SU-DHL-6 (cell line): Measurements from ENCODE around the gene PTPRK.

Experiments used
- H2AFZ ChIP-seq: fragments of 200-600 bp; sonication (generic); 2 replicates; pipeline ENCODE4 v1.6.1; 2014; ENCODE audit warnings: low read depth, mild to moderate bottlenecking, moderate library complexity, mixed read lengths, antibody characterized with exemption, low read length; ENCODE audit not compliant: severe bottlenecking
- H3F3A ChIP-seq: fragments of 200-600 bp; shearing (Covaris generic); 2 replicates; pipeline ENCODE4 v1.6.0; 2016; ENCODE audit warnings: antibody characterized with exemption, mild to moderate bottlenecking; ENCODE audit not compliant: insufficient read depth
- H3K27ac ChIP-seq: fragments of 200-600 bp; sonication (generic); 2 replicates; pipeline ENCODE4 v1.5.1; 2016; ENCODE audit warnings: low read depth, mild to moderate bottlenecking, low read length, moderate library complexity, mixed read lengths
- H3K27me3 ChIP-seq: fragments of 200-600 bp; sonication (generic), shearing (Covaris generic); 2 replicates; pipeline ENCODE4 v1.6.0; 2014; ENCODE audit warnings: mild to moderate bottlenecking, low read length
- H3K36me3 ChIP-seq: fragments of 200-600 bp; sonication (generic); 2 replicates; pipeline ENCODE4 v1.6.1; 2014; ENCODE audit warnings: mild to moderate bottlenecking, low read length, mixed read lengths
- H3K4me2 ChIP-seq: fragments of 300-600, 200-600 bp; shearing (Covaris generic), sonication (generic); 2 replicates; pipeline ENCODE4 v1.6.0; 2014; ENCODE audit warnings: low read length, low read depth, mild to moderate bottlenecking; ENCODE audit not compliant: poor library complexity, severe bottlenecking
- H3K4me3 ChIP-seq: fragments of 200-600 bp; sonication (generic); 2 replicates; pipeline ENCODE4 v1.5.1; 2014; ENCODE audit warnings: antibody characterized with exemption, low read length, mild to moderate bottlenecking, mixed read lengths; ENCODE audit not compliant: insufficient read depth, poor library complexity, severe bottlenecking
- H3K79me2 ChIP-seq: fragments of 200-600 bp; sonication (generic); 2 replicates; pipeline ENCODE4 v1.6.1; 2014; ENCODE audit warnings: mild to moderate bottlenecking, low read length, moderate library complexity; ENCODE audit not compliant: insufficient read depth
- H3K9ac ChIP-seq: fragments of 200-600 bp; sonication (generic); 2 replicates; pipeline ENCODE4 v1.7.0; 2014; ENCODE audit warnings: mild to moderate bottlenecking, low read length
- H3K9me2 ChIP-seq: fragments of 200-600 bp; sonication (generic); replicated peaks from 2 replicates; pipeline ENCODE4 v1.6.1; 2014; ENCODE audit warnings: low read length; ENCODE audit not compliant: insufficient read depth
- H3K9me3 ChIP-seq: fragments of 200-600 bp; sonication (generic); 2 replicates; pipeline ENCODE4 v1.6.1; 2014; ENCODE audit warnings: low read length, mixed read lengths; ENCODE audit not compliant: insufficient read depth
- H4K20me1 ChIP-seq: fragments of 200-600 bp; sonication (generic); 2 replicates; pipeline ENCODE4 v1.6.1; 2014; ENCODE audit warnings: low read depth, mild to moderate bottlenecking, antibody characterized with exemption, low read length, moderate library complexity, mixed read lengths
- EZH2phosphoT487 ChIP-seq: fragments of 200-600 bp; sonication (generic), shearing (Covaris generic); conservative IDR thresholded peaks from 2 replicates; pipeline ENCODE4 v1.6.1; 2018; ENCODE audit warnings: mild to moderate bottlenecking, antibody characterized with exemption, low read length, moderate library complexity, mixed read lengths
- TF ChIP-seq, protein P1 (sequence below): fragments of 200-600 bp; sonication (generic); IDR thresholded peaks from one replicate; pipeline ENCODE4 v1.5.1; 2017; ENCODE audit warnings: antibody characterized with exemption, mild to moderate bottlenecking, low read length, moderate library complexity; ENCODE audit not compliant: insufficient read depth, poor library complexity, severe bottlenecking

The PTPRK gene

GRCh38 chr6:128024046-128024445, 496.4 kb downstream of the PTPRK start:
- H2AFZ ChIP-seq, result no peak overlapping the region
- no peaks in the 10 kb centered on the region for H3K27me3 ChIP-seq
- TF ChIP-seq EZH2phosphoT487, result no peak
- TF ChIP-seq, protein P1, sequence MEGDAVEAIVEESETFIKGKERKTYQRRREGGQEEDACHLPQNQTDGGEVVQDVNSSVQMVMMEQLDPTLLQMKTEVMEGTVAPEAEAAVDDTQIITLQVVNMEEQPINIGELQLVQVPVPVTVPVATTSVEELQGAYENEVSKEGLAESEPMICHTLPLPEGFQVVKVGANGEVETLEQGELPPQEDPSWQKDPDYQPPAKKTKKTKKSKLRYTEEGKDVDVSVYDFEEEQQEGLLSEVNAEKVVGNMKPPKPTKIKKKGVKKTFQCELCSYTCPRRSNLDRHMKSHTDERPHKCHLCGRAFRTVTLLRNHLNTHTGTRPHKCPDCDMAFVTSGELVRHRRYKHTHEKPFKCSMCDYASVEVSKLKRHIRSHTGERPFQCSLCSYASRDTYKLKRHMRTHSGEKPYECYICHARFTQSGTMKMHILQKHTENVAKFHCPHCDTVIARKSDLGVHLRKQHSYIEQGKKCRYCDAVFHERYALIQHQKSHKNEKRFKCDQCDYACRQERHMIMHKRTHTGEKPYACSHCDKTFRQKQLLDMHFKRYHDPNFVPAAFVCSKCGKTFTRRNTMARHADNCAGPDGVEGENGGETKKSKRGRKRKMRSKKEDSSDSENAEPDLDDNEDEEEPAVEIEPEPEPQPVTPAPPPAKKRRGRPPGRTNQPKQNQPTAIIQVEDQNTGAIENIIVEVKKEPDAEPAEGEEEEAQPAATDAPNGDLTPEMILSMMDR, result no peak
- no peaks in the 10 kb centered on the region for H3K9me3 ChIP-seq
- no peaks in the 10 kb centered on the region for H3K36me3 ChIP-seq
- no peak overlapping the region for H3K4me3 ChIP-seq
- no peaks in the 10 kb centered on the region for H3K9me2 ChIP-seq
- H3K27ac ChIP-seq, result no peak overlapping the region
- H3K4me2 ChIP-seq, result no peak overlapping the region
- H3K9ac ChIP-seq, result no peak overlapping the region
- no peaks in the 10 kb centered on the region for H3K79me2 ChIP-seq
- H4K20me1 ChIP-seq, result no peaks in the 10 kb centered on the region
- H3F3A ChIP-seq, result no peaks in the 10 kb centered on the region

DNA sequence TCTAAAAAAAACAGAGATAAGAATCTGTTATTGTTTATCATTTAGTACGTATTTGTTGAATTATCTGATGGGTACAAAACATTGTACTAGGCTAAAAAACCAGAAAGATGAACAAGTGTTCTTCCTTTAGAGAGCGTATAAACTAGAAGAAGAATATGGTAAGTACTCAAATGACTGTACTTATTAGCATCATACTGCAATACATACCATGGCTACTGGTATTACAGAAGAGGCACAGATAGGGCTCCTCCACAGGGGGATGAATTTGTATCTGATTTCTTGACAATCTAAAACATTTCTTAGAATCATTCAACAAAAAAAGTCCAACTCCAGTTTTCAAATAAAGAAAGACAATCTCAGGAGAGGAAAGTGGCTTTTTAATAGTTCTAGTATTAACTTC, 501.6 kb downstream of the PTPRK start:
- TF ChIP-seq EZH2phosphoT487, result no peak
- TF ChIP-seq, protein P1, result no peak
- no peaks in the 10 kb centered on the region for H3K27me3 ChIP-seq
- H3K27ac ChIP-seq, result no peak overlapping the region
- H3F3A ChIP-seq, result no peaks in the 10 kb centered on the region
- H3K4me3 ChIP-seq, result no peak overlapping the region
- no peak overlapping the region for H3K4me2 ChIP-seq
- H3K9me3 ChIP-seq, result no peaks in the 10 kb centered on the region
- H3K79me2 ChIP-seq, result no peaks in the 10 kb centered on the region
- H3K9me2 ChIP-seq, result no peaks in the 10 kb centered on the region
- no peaks in the 10 kb centered on the region for H4K20me1 ChIP-seq
- no peaks in the 10 kb centered on the region for H3K36me3 ChIP-seq
- H2AFZ ChIP-seq, result no peak overlapping the region
- no peak overlapping the region for H3K9ac ChIP-seq

- no peaks in the 10 kb centered on the region for H3K9me3 ChIP-seq
- no peaks in the 10 kb centered on the region for H3K36me3 ChIP-seq
- no peak overlapping the region for H3K27ac ChIP-seq
- no peaks in the 10 kb centered on the region for H3F3A ChIP-seq
- TF ChIP-seq, protein P1, result no peak
- no peak for TF ChIP-seq EZH2phosphoT487
- H3K27me3 ChIP-seq, result no peaks in the 10 kb centered on the region
- no peak overlapping the region for H3K4me3 ChIP-seq
- no peaks in the 10 kb centered on the region for H3K79me2 ChIP-seq
- no peak overlapping the region for H3K9ac ChIP-seq
- H3K9me2 ChIP-seq, result no peaks in the 10 kb centered on the region
- no peaks in the 10 kb centered on the region for H4K20me1 ChIP-seq
- no peak overlapping the region for H3K4me2 ChIP-seq
- H2AFZ ChIP-seq, result no peak overlapping the region
These were observed 503.1 kb downstream of the PTPRK start for GRCh38 chr6:128017288-128017687.

GRCh38 chr6:128007658-128008057, 512.7 kb downstream of the PTPRK start:
- Histone ChIP-seq H3K4me2 (no peak overlapping the region), H3K9me3 (no peaks in the 10 kb centered on the region), H3F3A (no peaks in the 10 kb centered on the region), H3K27me3 (no peaks in the 10 kb centered on the region), H3K79me2 (no peaks in the 10 kb centered on the region), H2AFZ (no peak overlapping the region), H4K20me1 (no peaks in the 10 kb centered on the region), H3K27ac (no peak overlapping the region), H3K36me3 (no peaks in the 10 kb centered on the region), H3K9ac (no peak overlapping the region), H3K4me3 (no peak overlapping the region), H3K9me2 (no peaks in the 10 kb centered on the region)
- TF ChIP-seq, protein P1, result no peak
- no peak for TF ChIP-seq EZH2phosphoT487
